Endothelial cell of umbilical vein (primary cell): ENCODE measurements around the gene ETV6. TPM values are rescaled to one million over a fixed set of nuclear protein-coding genes. Genes with fewer than 3 reads are reported as not detected.

Experiments
- BruUV-seq: library from RNA; stranded (reverse); fragments of 400-500 nt; replicated peaks from 2 replicates; lab custom pipeline; 2021; lab: Mats Ljungman, UMichigan
- CTCF ChIA-PET: fragments of 300-600, 350-600 bp; sonication (Branson Sonifier 250); formaldehyde crosslinking; loops from one replicate; lab custom pipeline; 2021; ENCODE audit warnings: antibody characterized with exemption, inconsistent platforms; lab: Charles Lee
- POLR2A ChIA-PET: fragments of 300-600, 350-600 bp; sonication (Branson Sonifier 250); formaldehyde crosslinking; loops from one replicate; lab custom pipeline; 2021; ENCODE audit warnings: antibody characterized with exemption, inconsistent platforms; lab: Charles Lee
- DNase-seq: peaks from one replicate; pipeline ENCODE4 v3.0.0-alpha.2; 2011; ENCODE audit warnings: low read depth, low spot score
- FAIRE-seq: peaks from 2 replicates; lab custom pipeline; 2011; peaks lifted over from hg19 to GRCh38; lab: Jason Lieb, UNC
- H2AFZ ChIP-seq: 2 replicates; pipeline ENCODE4 v1.6.0; 2012; ENCODE audit warnings: low read depth, low read length, control low read depth, inconsistent platforms
- H3K27ac ChIP-seq: 2 replicates; pipeline ENCODE4 v1.5.1; 2011; ENCODE audit warnings: low read depth, mild to moderate bottlenecking, control low read depth, low read length, moderate library complexity; ENCODE audit not compliant: insufficient read depth
- H3K27me3 ChIP-seq, 2 experiments: 2 replicates each; pipeline versions ENCODE4 v1.6.0 to v1.6.1; 2011; ENCODE audit warnings: low read length in 2 of 2, mixed read lengths in 1 of 2; ENCODE audit not compliant: control insufficient read depth in 2 of 2, insufficient read depth in 2 of 2
- H3K36me3 ChIP-seq, 2 experiments: 2 replicates in 1 of 2; 3 replicates in 1 of 2; pipeline ENCODE4 v1.5.1; 2011; ENCODE audit warnings: low read length in 2 of 2, mild to moderate bottlenecking in 1 of 2, moderate library complexity in 1 of 2; ENCODE audit not compliant: control insufficient read depth in 2 of 2, insufficient read depth in 2 of 2; ENCODE audit errors: extremely low read depth in 1 of 2
- H3K4me1 ChIP-seq: 3 replicates; pipeline ENCODE4 v1.5.1; 2011; ENCODE audit warnings: mild to moderate bottlenecking, low read length; ENCODE audit not compliant: control insufficient read depth, insufficient read depth; ENCODE audit errors: extremely low read depth
- H3K4me2 ChIP-seq: 2 replicates; pipeline ENCODE4 v1.6.1; 2011; ENCODE audit warnings: low read length, control low read depth, mixed read lengths; ENCODE audit not compliant: insufficient read depth
- H3K4me3 ChIP-seq, 3 experiments: fragments of 200-600 bp in 1 of 3; sonication (generic), shearing (Covaris generic) in 1 of 3; replicated peaks in 1 of 3; 2 replicates each; pipeline ENCODE4 v1.5.1; 2011 to 2016; ENCODE audit warnings: control low read depth in 3 of 3, low read length in 3 of 3, mild to moderate bottlenecking in 2 of 3, inconsistent platforms in 1 of 3, low read depth in 1 of 3, moderate library complexity in 1 of 3; ENCODE audit not compliant: insufficient read depth in 1 of 3
- H3K79me2 ChIP-seq: 2 replicates; pipeline ENCODE4 v1.6.0; 2012; ENCODE audit warnings: low read length, inconsistent platforms; ENCODE audit not compliant: control insufficient read depth, insufficient read depth
- H3K9ac ChIP-seq: replicated peaks from 2 replicates; pipeline ENCODE3; 2011; ENCODE audit warnings: low read length, control low read depth; ENCODE audit not compliant: insufficient read depth; ENCODE audit errors: extremely low read depth
- H3K9me1 ChIP-seq: replicated peaks from 3 replicates; pipeline ENCODE4 v1.6.0; 2011; ENCODE audit warnings: mild to moderate bottlenecking, low read length; ENCODE audit not compliant: control insufficient read depth, insufficient read depth; ENCODE audit errors: extremely low read depth
- H3K9me3 ChIP-seq: replicated peaks from 2 replicates; pipeline ENCODE4 v1.5.1; 2012; ENCODE audit warnings: low read length, inconsistent platforms; ENCODE audit not compliant: control insufficient read depth, insufficient read depth
- H4K20me1 ChIP-seq: replicated peaks from 2 replicates; pipeline ENCODE3; 2011; ENCODE audit warnings: mild to moderate bottlenecking, low read length; ENCODE audit not compliant: control insufficient read depth, insufficient read depth; ENCODE audit errors: extremely low read depth
- CTCF ChIP-seq, 2 donors: IDR thresholded peaks; 1 replicate in 1 of 2; 2 replicates in 1 of 2; pipeline ENCODE4 v1.5.1; 2011; ENCODE audit warnings: low read length in 2 of 2, mild to moderate bottlenecking in 2 of 2, moderate library complexity in 2 of 2, control low read depth in 1 of 2, inconsistent platforms in 1 of 2, low read depth in 1 of 2; ENCODE audit not compliant: insufficient read depth in 1 of 2; ENCODE audit errors: extremely low read depth in 1 of 2
- EZH2 ChIP-seq: IDR thresholded peaks from 2 replicates; pipeline ENCODE4 v1.6.1; 2012; ENCODE audit warnings: borderline replicate concordance, low read depth, mild to moderate bottlenecking, moderate library complexity, low read length, inconsistent platforms; ENCODE audit not compliant: severe bottlenecking
- GATA2 ChIP-seq: IDR thresholded peaks from 2 replicates; pipeline ENCODE4 v1.7.0; 2011; ENCODE audit warnings: low read depth, mild to moderate bottlenecking, moderate library complexity, mixed read lengths, low read length; ENCODE audit not compliant: insufficient read length, insufficient read depth
- JUN ChIP-seq: IDR thresholded peaks from 2 replicates; pipeline ENCODE4 v1.6.1; 2011; ENCODE audit warnings: borderline replicate concordance, low read depth; ENCODE audit not compliant: insufficient read length, insufficient read depth
- MYC ChIP-seq: IDR thresholded peaks from one replicate; pipeline ENCODE4 v1.6.1; 2011; ENCODE audit warnings: mild to moderate bottlenecking, low read depth, low read length
- POLR2A ChIP-seq: IDR thresholded peaks from 2 replicates; pipeline ENCODE4 v1.6.1; 2012; ENCODE audit warnings: low read depth, mild to moderate bottlenecking, control low read depth, low read length
- POLR2AphosphoS5 ChIP-seq: IDR thresholded peaks from 2 replicates; pipeline ENCODE4 v1.6.1; 2012; ENCODE audit warnings: low read depth, mild to moderate bottlenecking, control low read depth, low read length, moderate library complexity; ENCODE audit not compliant: insufficient read depth
- dilution Hi-C: fragments of 300-500 bp; cut with MboI; formaldehyde crosslinking; loops from one replicate; pipeline ENCODE4 v1.15.0; 2019; ENCODE audit warnings: low sequenced_read_pairs; ENCODE audit not compliant: extremely low pct_ligation_motif_present
- intact Hi-C: fragments of 100-400 bp; cut with micrococcal nuclease; formaldehyde crosslinking; loops from one replicate; pipeline ENCODE4 v1.10.0; 2022
- polyA plus RNA-seq, 4 experiments: library from polyadenylated mRNA; depleted of rRNA in 3 of 4; stranded (reverse) in 3 of 4; unstranded in 1 of 4; fragments of >200 nt; gene quantifications; 2 replicates each; pipeline versions ENCODE4 v1.2.1 to v1.2.3, GENCODE V29; 2011 to 2012; ENCODE audit warnings: missing spikeins in 1 of 4
- total RNA-seq: library from RNA; stranded (reverse); gene quantifications from 2 replicates; pipeline ENCODE4 v1.2.3, GENCODE V29; 2021
- TF ChIP-seq, protein P1 (sequence below): IDR thresholded peaks from 2 replicates; pipeline ENCODE4 v1.6.1; 2011; ENCODE audit not compliant: insufficient read depth, insufficient read length

The ETV6 gene
- total and polyA plus RNA-seq, 2 donors (not counting 3 experiments of a cell fraction or from before 2014, with no cell fraction given): 15.9 to 57.1 TPM

- no peak for FAIRE-seq
- H3K27ac ChIP-seq: peak overlapping the region; percentile 9
- H3K79me2 ChIP-seq: peaks cover 5% of the 10 kb centered on the region
- no peaks in the 10 kb centered on the region for H4K20me1 ChIP-seq
- TF ChIP-seq GATA2: no peak
- H3K4me2 ChIP-seq: peak overlapping the region; percentile 32
- H3K36me3 ChIP-seq: peaks cover 0 to under 1% of the 10 kb centered on the region in 2 experiments
- no peak overlapping the region for H3K4me3 ChIP-seq
- H3K27me3 ChIP-seq: no peaks in the 10 kb centered on the region
- ChIA-PET CTCF (interaction anchor here (1.1 to 1.5 kb wide), 2 partner anchors 11 to 253 kb away, joined by 3 to 4 read pairs; no protein-coding TSS in a partner anchor), POLR2A (no interaction called here)
- dilution Hi-C loops: no loop called here
- no peaks in the 10 kb centered on the region for H3K9me3 ChIP-seq
- no peak overlapping the region for H3K9ac ChIP-seq
- no peak overlapping the region for H2AFZ ChIP-seq
- H3K9me1 ChIP-seq: no peaks in the 10 kb centered on the region
- BruUV-seq: no TSS peak
- DNase-seq: peak; percentile 49
- peaks cover 32% of the 10 kb centered on the region for H3K4me1 ChIP-seq
- intact Hi-C loops: no loop called here
Observed at GRCh38 chr12:11834104-11834812, 184.8 kb downstream of the ETV6 start.

DNA sequence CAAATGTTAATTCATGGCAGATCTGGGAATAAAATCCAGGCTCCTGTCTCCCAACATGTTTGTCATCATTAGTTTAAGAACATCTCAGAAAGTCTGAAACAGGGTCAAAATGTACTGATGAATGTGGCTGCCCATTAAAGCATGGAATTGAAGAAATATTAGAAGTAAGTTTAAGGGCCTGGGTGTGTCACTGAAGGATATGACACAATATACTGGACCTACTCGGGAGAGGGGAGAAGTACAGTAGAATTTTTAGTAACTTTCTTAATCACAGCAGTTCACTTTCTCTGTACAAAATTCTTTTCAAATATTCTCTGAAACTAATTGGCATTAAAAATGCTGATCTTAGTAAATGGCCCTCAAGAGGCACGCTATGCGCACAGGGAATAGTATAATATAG, 185.5 kb downstream of the ETV6 start:
- Histone ChIP-seq H3K27ac (no peak overlapping the region), H3K9ac (no peak overlapping the region), H4K20me1 (no peaks in the 10 kb centered on the region), H3K4me3 (no peak overlapping the region), H2AFZ (no peak overlapping the region), H3K36me3 (no peaks in the 10 kb centered on the region), H3K27me3 (no peaks in the 10 kb centered on the region), H3K4me1 (peaks cover 39% of the 10 kb centered on the region), H3K9me3 (no peaks in the 10 kb centered on the region), H3K9me1 (no peaks in the 10 kb centered on the region), H3K4me2 (peak overlapping the region; percentile 32), H3K79me2 (peaks cover 5% of the 10 kb centered on the region)
- CTCF ChIA-PET: interaction anchor here (1.1 to 1.5 kb wide), 2 partner anchors 10 to 254 kb away, joined by 3 to 4 read pairs; no protein-coding TSS in a partner anchor
- dilution Hi-C loops (no loop called here), intact Hi-C loops (loop anchor here (5.0 kb wide), 2 partner anchors 197 to 253 kb away; no protein-coding TSS in a partner anchor)
- FAIRE-seq (no peak), DNase-seq (no peak)
- no TSS peak for BruUV-seq
- POLR2A ChIA-PET: no interaction called here
- no peak for TF ChIP-seq GATA2
- TF ChIP-seq POLR2A: no peak
- TF ChIP-seq MYC: no peak
- TF ChIP-seq POLR2AphosphoS5: no peak
- TF ChIP-seq EZH2: no peak
- TF ChIP-seq JUN: no peak
- no peak for TF ChIP-seq CTCF (IDR thresholded peaks at IDR 0.05; ENCODE audit: extremely low read depth in 1 of 2, insufficient read depth in 1 of 2, low read depth in 1 of 2, low read length in 2 of 2)
- TF ChIP-seq, protein P1, sequence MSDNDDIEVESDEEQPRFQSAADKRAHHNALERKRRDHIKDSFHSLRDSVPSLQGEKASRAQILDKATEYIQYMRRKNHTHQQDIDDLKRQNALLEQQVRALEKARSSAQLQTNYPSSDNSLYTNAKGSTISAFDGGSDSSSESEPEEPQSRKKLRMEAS: no peak
